Liver (tissue), 9 donors: ENCODE results near the gene ACVR1C. TPM values are rescaled to one million over a fixed set of nuclear protein-coding genes. Genes with fewer than 3 reads are reported as not detected.

Source experiments
- DNase-seq: peaks from one replicate; pipeline ENCODE4 v3.0.0-alpha.2; 2017; ENCODE audit warnings: low spot score
- H3K27ac ChIP-seq, 2 donors: one replicate each; pipeline ENCODE4 v1.7.0; 2013; ENCODE audit warnings: inconsistent platforms in 2 of 2, low read length in 2 of 2, control low read depth in 1 of 2, low read depth in 1 of 2, mild to moderate bottlenecking in 1 of 2
- H3K27me3 ChIP-seq, 4 donors: one replicate each; pipeline versions ENCODE4 v1.6.1 to v1.7.0; 2013; ENCODE audit warnings: low read length in 3 of 4, inconsistent platforms in 1 of 4, mild to moderate bottlenecking in 1 of 4, moderate library complexity in 1 of 4; ENCODE audit not compliant: control insufficient read depth in 4 of 4, insufficient read depth in 4 of 4
- H3K36me3 ChIP-seq, 4 donors: one replicate each; pipeline versions ENCODE4 v1.6.1 to v1.7.0; 2013; ENCODE audit warnings: low read length in 3 of 4, mild to moderate bottlenecking in 3 of 4, low read depth in 1 of 4, moderate library complexity in 1 of 4; ENCODE audit not compliant: control insufficient read depth in 4 of 4, insufficient read depth in 3 of 4
- H3K4me1 ChIP-seq, 4 donors: one replicate each; pipeline versions ENCODE4 v1.6.1 to v1.7.0; 2013; ENCODE audit warnings: low read length in 3 of 4, mild to moderate bottlenecking in 3 of 4, moderate library complexity in 1 of 4; ENCODE audit not compliant: control insufficient read depth in 4 of 4, insufficient read depth in 4 of 4
- H3K4me3 ChIP-seq, 3 donors: one replicate each; pipeline versions ENCODE4 v1.6.1 to v1.7.0; 2013; ENCODE audit warnings: low read length in 3 of 3, control low read depth in 1 of 3, low read depth in 1 of 3, mild to moderate bottlenecking in 1 of 3
- H3K9ac ChIP-seq, 2 donors: one replicate each; pipeline ENCODE4 v1.7.0; 2013; ENCODE audit warnings: low read length in 2 of 2, mild to moderate bottlenecking in 2 of 2, moderate library complexity in 2 of 2, control low read depth in 1 of 2, low read depth in 1 of 2
- H3K9me3 ChIP-seq, 4 donors: one replicate each; pipeline versions ENCODE4 v1.6.1 to v1.7.0; 2013; ENCODE audit warnings: low read length in 3 of 4; ENCODE audit not compliant: control insufficient read depth in 4 of 4
- ATF3 ChIP-seq: IDR thresholded peaks from 2 replicates; pipeline ENCODE4 v1.6.1; 2016; ENCODE audit warnings: antibody characterized with exemption
- CTCF ChIP-seq: fragments of 150-350 bp; IDR thresholded peaks from 2 replicates; pipeline ENCODE4 v1.5.1; 2017; ENCODE audit warnings: improper control_type of control experiment, low read depth, low read length; ENCODE audit not compliant: missing input control
- FOXA1 ChIP-seq: IDR thresholded peaks from 2 replicates; pipeline ENCODE4 v1.6.1; 2016; ENCODE audit warnings: antibody characterized with exemption
- GABPA ChIP-seq, 2 donors: IDR thresholded peaks in 1 of 2; conservative IDR thresholded peaks in 1 of 2; 2 replicates each; pipeline ENCODE4 v1.6.1; 2016; ENCODE audit warnings: antibody characterized with exemption in 2 of 2, mild to moderate bottlenecking in 1 of 2, moderate library complexity in 1 of 2
- HNF4A ChIP-seq, 2 donors: conservative IDR thresholded peaks; 2 replicates each; pipeline ENCODE4 v1.6.1; 2016; ENCODE audit warnings: antibody characterized with exemption in 2 of 2, mild to moderate bottlenecking in 2 of 2
- MAX ChIP-seq: IDR thresholded peaks from 2 replicates; pipeline ENCODE4 v1.6.1; 2016; ENCODE audit warnings: antibody characterized with exemption
- NR2F2 ChIP-seq: IDR thresholded peaks from 2 replicates; pipeline ENCODE4 v1.6.1; 2016; ENCODE audit warnings: antibody characterized with exemption
- RAD21 ChIP-seq, 2 donors: IDR thresholded peaks; 2 replicates each; pipeline ENCODE4 v1.6.1; 2016; ENCODE audit warnings: antibody characterized with exemption in 2 of 2, mild to moderate bottlenecking in 2 of 2
- REST ChIP-seq: IDR thresholded peaks from 2 replicates; pipeline ENCODE4 v1.6.1; 2016; ENCODE audit warnings: antibody characterized with exemption, mild to moderate bottlenecking
- RXRA ChIP-seq, 2 donors: IDR thresholded peaks; 2 replicates each; pipeline ENCODE4 v1.6.1; 2017 to 2018; ENCODE audit warnings: antibody characterized with exemption in 2 of 2, mild to moderate bottlenecking in 1 of 2
- TAF1 ChIP-seq: conservative IDR thresholded peaks from 2 replicates; pipeline ENCODE4 v1.6.1; 2016; ENCODE audit warnings: antibody characterized with exemption, mild to moderate bottlenecking
- YY1 ChIP-seq: IDR thresholded peaks from 2 replicates; pipeline ENCODE4 v1.6.1; 2016; ENCODE audit warnings: antibody characterized with exemption, mild to moderate bottlenecking
- ZBTB33 ChIP-seq: IDR thresholded peaks from 2 replicates; pipeline ENCODE4 v1.6.1; 2016; ENCODE audit warnings: antibody characterized with exemption
- WGBS: extraction: QIAGEN DNeasy Blood & Tissue Kit; methylation state at CpG from one replicate; pipeline ENCODE4 v1.1.7; 2013; 5-methylcytosine and 5-hydroxymethylcytosine counted together
- polyA plus RNA-seq, 2 donors: library from polyadenylated mRNA; stranded (reverse) in 1 of 2; unstranded in 1 of 2; fragments of 200-250 nt in 1 of 2; fragments of >200 nt in 1 of 2; fragmentation: Nextera tagmentation in 1 of 2; extraction: Ambion mirVana in 1 of 2; gene quantifications; one replicate each; pipeline versions ENCODE4 v1.2.1 to v1.2.3, GENCODE V29; 2013 to 2015
- total RNA-seq, 2 donors: library from RNA; depleted of rRNA; stranded (reverse); fragments of >200 nt; gene quantifications; one replicate each; pipeline ENCODE4 v1.2.3, GENCODE V29; 2014
- donor health status: healthy.
- donor health status: healthy.
- donor health status: healthy.
- donor health status: healthy.
- donor health status: healthy.

ACVR1C gene
- total and polyA plus RNA-seq, 4 donors, result 0.19 to 2.5 (median 0.73) TPM

- no peak overlapping the region for H3K4me3 ChIP-seq
- no peak for DNase-seq
- no peak overlapping the region for H3K27ac ChIP-seq
- H3K9ac ChIP-seq, result no peak overlapping the region
- TF ChIP-seq TAF1 (no peak), FOXA1 (no peak), GABPA (IDR thresholded peaks at IDR 0.05 in 1 of 2, conservative IDR thresholded peaks at IDR 0.05 in 1 of 2) (no peak), ZBTB33 (no peak)
- 81% methylated on average over 4 of the region's 4 CpGs for WGBS
- no peaks in the 10 kb centered on the region for H3K9me3 ChIP-seq
- H3K27me3 ChIP-seq, result no peaks in the 10 kb centered on the region
- peaks cover 0 to 3% (median 0%) of the 10 kb centered on the region in 4 donors for H3K4me1 ChIP-seq
- H3K36me3 ChIP-seq, result no peaks in the 10 kb centered on the region
Observed at GRCh38 chr2:157601807-157602206, 26.9 kb downstream of the ACVR1C start.

GRCh38 chr2:157596992-157597681, 31.5 kb downstream of the ACVR1C start:
- DNase-seq, result no peak
- Histone ChIP-seq H3K27me3 (no peaks in the 10 kb centered on the region), H3K36me3 (no peaks in the 10 kb centered on the region), H3K9me3 (no peaks in the 10 kb centered on the region), H3K4me1 (peaks cover 0 to 3% (median 0%) of the 10 kb centered on the region in 4 donors), H3K9ac (no peak overlapping the region), H3K27ac (no peak overlapping the region), H3K4me3 (peak overlapping the region in 2 of 3 donors; percentile 12 to 48)
- TF ChIP-seq REST (no peak), RAD21 (IDR thresholded peaks at IDR 0.05) (peak; percentile 68 to 77), YY1 (no peak), HNF4A (conservative IDR thresholded peaks at IDR 0.05) (no peak), GABPA (IDR thresholded peaks at IDR 0.05 in 1 of 2, conservative IDR thresholded peaks at IDR 0.05 in 1 of 2) (no peak), MAX (no peak), FOXA1 (no peak), TAF1 (no peak), ATF3 (no peak), RXRA (IDR thresholded peaks at IDR 0.05) (no peak), ZBTB33 (no peak), CTCF (peak; percentile 51), NR2F2 (no peak)
- WGBS, result 32% methylated on average over 45 of the region's 45 CpGs
